ENCODE data around the gene BRIP1.
"Not testable (repeated sequence)": the region's sequence is repeated elsewhere in the genome, so short reads cannot be mapped to it uniquely, and the experiment has no call there.

The BRIP1 gene

GRCh38 chr17:61754124-61754523 lies 109.2 kb downstream of the BRIP1 start:
- no peak for DNase-seq

- no peak for DNase-seq
These were observed 109.6 kb downstream of the BRIP1 start for GRCh38 chr17:61753696-61754095.

GRCh38 chr17:61750656-61751055 lies 112.7 kb downstream of the BRIP1 start:
- DNase-seq = no peak

GRCh38 chr17:61749823-61750404 lies 113.4 kb downstream of the BRIP1 start:
- no peak for DNase-seq

- no peak for DNase-seq
These were observed 116.9 kb downstream of the BRIP1 start for GRCh38 chr17:61746248-61746985.

GRCh38 chr17:61744804-61745203 lies 118.5 kb downstream of the BRIP1 start:
- DNase-seq = no peak

GRCh38 chr17:61744252-61744651 lies 119.1 kb downstream of the BRIP1 start:
- no peak for DNase-seq

GRCh38 chr17:61743766-61744165 lies 119.6 kb downstream of the BRIP1 start:
- no peak for DNase-seq

- no peak for DNase-seq
These were observed 124.3 kb downstream of the BRIP1 start for GRCh38 chr17:61739002-61739401.

GRCh38 chr17:61738249-61738648 lies 125.1 kb downstream of the BRIP1 start:
- DNase-seq = no peak

GRCh38 chr17:61737820-61738219 lies 125.5 kb downstream of the BRIP1 start:
- DNase-seq = no peak

- DNase-seq = no peak
These were observed 126.9 kb downstream of the BRIP1 start for GRCh38 chr17:61736438-61736837.

GRCh38 chr17:61735807-61736206 lies 127.5 kb downstream of the BRIP1 start:
- no peak for DNase-seq

- no peak for DNase-seq
These were observed 128.9 kb downstream of the BRIP1 start for GRCh38 chr17:61734466-61734865.

- DNase-seq = no peak
These were observed 129.3 kb downstream of the BRIP1 start for GRCh38 chr17:61734012-61734411.

- DNase-seq = no peak
These were observed 130.3 kb downstream of the BRIP1 start for GRCh38 chr17:61733021-61733420.

GRCh38 chr17:61732169-61732568 lies 131.2 kb downstream of the BRIP1 start:
- no peak for DNase-seq

- no peak for DNase-seq
These were observed 132.0 kb downstream of the BRIP1 start for GRCh38 chr17:61731330-61731729.

GRCh38 chr17:61729690-61730268 lies 133.5 kb downstream of the BRIP1 start:
- DNase-seq = no peak

- DNase-seq = no peak
These were observed 135.0 kb downstream of the BRIP1 start for GRCh38 chr17:61728297-61728836.

GRCh38 chr17:61727798-61728197 lies 135.5 kb downstream of the BRIP1 start:
- not testable (repeated sequence) for DNase-seq

- DNase-seq = no peak
These were observed 136.4 kb downstream of the BRIP1 start for GRCh38 chr17:61726977-61727376.

- DNase-seq = no peak
These were observed 138.6 kb downstream of the BRIP1 start for GRCh38 chr17:61724777-61725176.

- DNase-seq = no peak
These were observed 139.4 kb downstream of the BRIP1 start for GRCh38 chr17:61723914-61724313.
